Measurements from ENCODE around the gene PDSS2.
A peak's percentile ranks its signal among the peaks of the same experiment; 100 is the strongest.
"Not testable (repeated sequence)": the region's sequence is repeated elsewhere in the genome, so short reads cannot be mapped to it uniquely, and the experiment has no call there.

The PDSS2 gene

GRCh38 chr6:107318100-107318736 lies 141.1 kb downstream of the PDSS2 start:
- DNase-seq (ENCODE audit: low spot score), result peak; percentile 53

GRCh38 chr6:107315114-107315513 lies 144.2 kb downstream of the PDSS2 start:
- no peak for DNase-seq (ENCODE audit: low spot score)

GRCh38 chr6:107314531-107314939 lies 144.8 kb downstream of the PDSS2 start:
- DNase-seq (ENCODE audit: low spot score), result no peak

- no peak for DNase-seq (ENCODE audit: low spot score)
These were observed 145.6 kb downstream of the PDSS2 start for GRCh38 chr6:107313776-107314175.

GRCh38 chr6:107310362-107310761 lies 149.0 kb downstream of the PDSS2 start:
- no peak for DNase-seq (ENCODE audit: low spot score)

- DNase-seq (ENCODE audit: low spot score), result no peak
These were observed 150.7 kb downstream of the PDSS2 start for GRCh38 chr6:107308677-107309076.

GRCh38 chr6:107305994-107306393 lies 153.4 kb downstream of the PDSS2 start:
- DNase-seq (ENCODE audit: low spot score), result not testable (repeated sequence)

GRCh38 chr6:107305391-107305790 lies 154.0 kb downstream of the PDSS2 start:
- DNase-seq (ENCODE audit: low spot score), result no peak

- DNase-seq (ENCODE audit: low spot score), result no peak
These were observed 154.8 kb downstream of the PDSS2 start for GRCh38 chr6:107304421-107305025.

GRCh38 chr6:107293350-107293749 lies 166.0 kb downstream of the PDSS2 start:
- DNase-seq (ENCODE audit: low spot score), result no peak

- no peak for DNase-seq (ENCODE audit: low spot score)
These were observed 166.6 kb downstream of the PDSS2 start for GRCh38 chr6:107292715-107293271.

- no peak for DNase-seq (ENCODE audit: low spot score)
These were observed 168.9 kb downstream of the PDSS2 start for GRCh38 chr6:107290491-107290890.

- DNase-seq (ENCODE audit: low spot score), result not testable (repeated sequence)
These were observed 170.1 kb downstream of the PDSS2 start for GRCh38 chr6:107289258-107289657.

- not testable (repeated sequence) for DNase-seq (ENCODE audit: low spot score)
These were observed 173.7 kb downstream of the PDSS2 start for GRCh38 chr6:107285683-107286082.

- DNase-seq (ENCODE audit: low spot score), result no peak
These were observed 174.6 kb downstream of the PDSS2 start for GRCh38 chr6:107284805-107285204.

GRCh38 chr6:107280791-107281190 lies 178.6 kb downstream of the PDSS2 start:
- DNase-seq (ENCODE audit: low spot score), result no peak

- DNase-seq (ENCODE audit: low spot score), result not testable (repeated sequence)
These were observed 179.4 kb downstream of the PDSS2 start for GRCh38 chr6:107280001-107280400.

- no peak for DNase-seq (ENCODE audit: low spot score)
These were observed 184.0 kb downstream of the PDSS2 start for GRCh38 chr6:107275330-107275865.

GRCh38 chr6:107274288-107274687 lies 185.1 kb downstream of the PDSS2 start:
- DNase-seq (ENCODE audit: low spot score), result no peak

GRCh38 chr6:107272246-107272645 lies 187.1 kb downstream of the PDSS2 start:
- no peak for DNase-seq (ENCODE audit: low spot score)

- DNase-seq (ENCODE audit: low spot score), result no peak
These were observed 188.1 kb downstream of the PDSS2 start for GRCh38 chr6:107271208-107271790.

GRCh38 chr6:107267634-107268033 lies 191.7 kb downstream of the PDSS2 start:
- no peak for DNase-seq (ENCODE audit: low spot score)

GRCh38 chr6:107267006-107267405 lies 192.4 kb downstream of the PDSS2 start:
- no peak for DNase-seq (ENCODE audit: low spot score)

All from kidney capillary endothelial cell (primary cell).